HG02759 (cell line): ENCODE data around the gene GALR2.
"Not testable (repeated sequence)": the region's sequence is repeated elsewhere in the genome, so short reads cannot be mapped to it uniquely, and the experiment has no call there.

ENCODE experiments used
- ATAC-seq: cut with Tn5 transposase; IDR thresholded peaks from one replicate; pipeline ENCODE4 v1.9.1; 2021; ENCODE audit warnings: mild to moderate bottlenecking, moderate library complexity; ENCODE audit not compliant: unreplicated experiment

Gene GALR2

GRCh38 chr17:76074390-76075363 lies at the start of gene GALR2:
TSS of gene GALR2 (plus strand) at chr17:76074781. CDS start at chr17:76074884, 103 bp downstream.
- ATAC-seq, result no peak

GRCh38 chr17:76025294-76025693 lies 49.3 kb upstream of the GALR2 start:
- ATAC-seq, result no peak

GRCh38 chr17:76026714-76027158 lies 47.8 kb upstream of the GALR2 start:
- no peak for ATAC-seq

- ATAC-seq, result no peak
These were observed 47.3 kb upstream of the GALR2 start, which contains the start of gene EVPL for GRCh38 chr17:76027159-76027839. TSS of gene EVPL (minus strand) at chr17:76027306. CDS start at chr17:76027198, 108 bp downstream.

- no peak for ATAC-seq
These were observed 42.4 kb upstream of the GALR2 start for GRCh38 chr17:76032073-76032779.

GRCh38 chr17:76032780-76033108 lies 41.8 kb upstream of the GALR2 start:
- ATAC-seq, result no peak

- no peak for ATAC-seq
These were observed 41.4 kb upstream of the GALR2 start for GRCh38 chr17:76033139-76033538.

- no peak for ATAC-seq
These were observed 39.9 kb upstream of the GALR2 start for GRCh38 chr17:76034428-76035350.

- no peak for ATAC-seq
These were observed 37.9 kb upstream of the GALR2 start for GRCh38 chr17:76036497-76037261.

- no peak for ATAC-seq
These were observed 36.5 kb upstream of the GALR2 start for GRCh38 chr17:76038050-76038449.

- ATAC-seq, result no peak
These were observed 35.5 kb upstream of the GALR2 start for GRCh38 chr17:76039121-76039520.

- ATAC-seq, result no peak
These were observed 34.2 kb upstream of the GALR2 start for GRCh38 chr17:76040376-76040775.

- not testable (repeated sequence) for ATAC-seq
These were observed 31.7 kb upstream of the GALR2 start for GRCh38 chr17:76042868-76043267.

- ATAC-seq, result not testable (repeated sequence)
These were observed 30.0 kb upstream of the GALR2 start for GRCh38 chr17:76044475-76045007.

- ATAC-seq, result no peak
These were observed 28.5 kb upstream of the GALR2 start for GRCh38 chr17:76046064-76046463.

- no peak for ATAC-seq
These were observed 26.5 kb upstream of the GALR2 start for GRCh38 chr17:76048025-76048605.

GRCh38 chr17:76048711-76049110 lies 25.9 kb upstream of the GALR2 start:
- no peak for ATAC-seq

GRCh38 chr17:76049239-76049638 lies 25.3 kb upstream of the GALR2 start:
- ATAC-seq, result no peak
